ENCODE results near the gene MAPK10.

MAPK10 gene

DNA sequence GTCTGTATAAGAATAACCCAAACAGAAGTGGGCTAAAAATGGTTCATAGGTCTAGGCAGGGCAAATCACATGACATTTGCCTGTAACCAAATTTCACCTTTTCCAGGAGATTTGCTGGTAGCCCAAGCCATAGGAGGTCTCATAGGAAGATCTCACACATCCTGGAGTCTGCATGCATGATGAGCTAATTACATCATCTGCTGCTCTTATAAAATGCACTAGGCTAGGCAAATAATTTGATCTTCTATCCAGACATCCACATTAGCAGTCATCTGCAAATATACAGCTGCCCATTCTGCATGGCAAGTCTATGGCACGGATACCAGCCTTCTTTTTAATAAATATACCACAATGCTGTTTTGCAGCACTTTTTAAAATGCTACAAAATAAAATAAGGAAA lies 87.2 kb downstream of the MAPK10 start:
- H3K4me3 ChIP-seq (ENCODE audit: low read length) = no peak overlapping the region
- no peak for TF ChIP-seq CTCF (IDR thresholded peaks at IDR 0.05; ENCODE audit: insufficient read depth, low read depth, low read length, missing control alignments)

DNA sequence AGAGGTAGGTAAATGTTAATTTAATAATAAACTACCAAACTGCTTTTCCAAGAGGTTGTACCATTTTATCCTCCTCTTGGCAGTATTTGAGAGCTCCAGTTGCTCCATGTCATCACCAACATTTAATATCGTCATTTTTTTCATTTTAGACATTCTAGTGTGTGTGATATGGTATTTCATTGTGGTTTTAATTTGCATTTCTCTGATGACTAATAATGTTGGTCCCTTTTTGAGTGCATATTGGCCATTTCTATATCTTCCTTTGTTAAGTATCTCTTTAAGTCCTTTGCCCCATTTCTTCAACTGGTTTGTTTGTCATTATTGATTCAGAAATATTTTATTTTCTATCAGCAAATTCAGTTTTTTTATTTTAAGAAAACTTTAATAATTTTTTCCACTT lies 88.8 kb downstream of the MAPK10 start:
- DNase-seq (ENCODE audit: low read depth) = no peak
- H3K4me3 ChIP-seq (ENCODE audit: low read length) = no peak overlapping the region
- no peak for TF ChIP-seq CTCF (IDR thresholded peaks at IDR 0.05; ENCODE audit: insufficient read depth, low read depth, low read length, missing control alignments)

More for the DNA sequence above, 87.2 kb downstream of the MAPK10 start:
- DNase-seq (ENCODE audit: low read depth) = no peak

DNA sequence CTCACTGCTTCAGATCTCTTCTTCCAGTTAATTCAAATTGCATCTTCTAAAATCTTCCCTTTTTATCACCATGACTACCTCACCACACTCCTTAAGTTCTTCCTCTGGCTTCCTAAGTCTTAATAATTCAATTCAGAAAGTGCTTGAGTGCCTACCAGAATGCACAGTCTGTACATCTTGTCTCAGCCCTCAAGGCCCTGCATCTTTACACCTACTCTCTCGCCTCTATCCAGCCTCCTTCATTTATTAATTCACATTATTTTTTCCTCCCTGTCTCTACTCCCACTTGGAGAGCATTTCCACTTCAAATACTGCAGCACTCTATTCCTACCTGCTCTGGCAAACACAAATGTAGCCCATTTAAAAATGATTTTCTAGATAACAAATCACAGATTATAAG lies 90.5 kb downstream of the MAPK10 start:
- no peak for DNase-seq (ENCODE audit: low read depth)
- TF ChIP-seq CTCF (IDR thresholded peaks at IDR 0.05; ENCODE audit: insufficient read depth, low read depth, low read length, missing control alignments) = no peak
- no peak overlapping the region for H3K4me3 ChIP-seq (ENCODE audit: low read length)

GRCh38 chr4:86264241-86264640 lies 95.6 kb downstream of the MAPK10 start:
- H3K4me3 ChIP-seq (ENCODE audit: low read length) = no peak overlapping the region
- peak; percentile 28 for DNase-seq (ENCODE audit: low read depth)
- TF ChIP-seq CTCF (IDR thresholded peaks at IDR 0.05; ENCODE audit: insufficient read depth, low read depth, low read length, missing control alignments) = no peak

- no peak for DNase-seq (ENCODE audit: low read depth)
- no peak overlapping the region for H3K4me3 ChIP-seq (ENCODE audit: low read length)
- no peak for TF ChIP-seq CTCF (IDR thresholded peaks at IDR 0.05; ENCODE audit: insufficient read depth, low read depth, low read length, missing control alignments)
Observed at GRCh38 chr4:86261636-86262035, 98.2 kb downstream of the MAPK10 start.

DNA sequence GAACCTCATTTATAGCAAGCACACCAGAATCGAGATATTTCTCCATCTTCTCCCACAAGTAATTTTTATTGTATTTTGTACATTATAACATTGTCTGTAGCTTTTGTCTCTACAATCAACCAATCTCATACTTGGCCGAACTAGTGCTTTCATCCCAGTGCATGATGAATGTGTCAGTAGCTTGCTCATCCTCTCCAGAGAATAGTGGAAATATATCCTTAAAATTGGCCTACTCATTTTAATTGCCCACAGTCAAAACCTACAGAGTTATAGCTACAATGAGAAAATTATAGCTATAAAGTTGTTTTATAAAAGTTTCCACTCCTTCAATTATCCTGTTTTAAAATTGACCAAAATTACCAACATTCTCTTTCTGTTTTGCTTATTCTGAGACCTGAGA lies 103.8 kb downstream of the MAPK10 start:
- no peak for TF ChIP-seq CTCF (IDR thresholded peaks at IDR 0.05; ENCODE audit: insufficient read depth, low read depth, low read length, missing control alignments)
- no peak overlapping the region for H3K4me3 ChIP-seq (ENCODE audit: low read length)
- DNase-seq (ENCODE audit: low read depth) = no peak

GRCh38 chr4:86250619-86251018 lies 109.2 kb downstream of the MAPK10 start:
- DNase-seq (ENCODE audit: low read depth) = no peak
- H3K4me3 ChIP-seq (ENCODE audit: low read length) = no peak overlapping the region
- no peak for TF ChIP-seq CTCF (IDR thresholded peaks at IDR 0.05; ENCODE audit: insufficient read depth, low read depth, low read length, missing control alignments)
